HL-60 (cell line): ENCODE results near the gene AGO4.

ENCODE experiments used
- GABPA ChIP-seq: IDR thresholded peaks from 2 replicates; pipeline ENCODE4 v1.6.1; 2012; ENCODE audit warnings: low read depth
- SPI1 ChIP-seq: IDR thresholded peaks from 2 replicates; pipeline ENCODE4 v1.6.1; 2012; ENCODE audit warnings: low read depth, mild to moderate bottlenecking, borderline replicate concordance
- TF ChIP-seq, protein P1 (sequence below): IDR thresholded peaks from one replicate; pipeline ENCODE4 v1.5.1; 2011; ENCODE audit warnings: low read length, control low read depth, inconsistent platforms; ENCODE audit not compliant: insufficient read depth
- TF ChIP-seq, protein P2 (sequence below): IDR thresholded peaks from 2 replicates; pipeline ENCODE4 v1.6.1; 2012; ENCODE audit warnings: low read depth; ENCODE audit not compliant: insufficient replicate concordance

DNA sequence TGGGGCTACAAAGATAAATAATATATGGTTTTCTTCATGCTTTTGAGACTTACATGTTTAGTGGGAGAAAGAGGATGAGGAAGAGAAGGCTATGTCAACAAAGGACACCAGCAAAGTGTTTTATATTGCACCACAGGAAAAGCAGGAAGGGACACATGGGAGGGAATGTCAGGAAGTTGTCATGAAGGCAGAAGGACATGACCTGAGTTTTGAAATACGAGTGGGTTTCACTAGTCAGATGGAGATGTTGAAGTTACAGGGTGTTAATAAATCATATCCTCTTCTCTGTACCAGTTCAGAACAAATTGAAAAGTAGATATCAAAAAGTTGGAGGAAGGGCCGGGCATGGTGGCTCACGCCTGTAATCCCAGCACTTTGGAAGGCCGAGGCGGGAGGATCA lies 57.0 kb downstream of the AGO4 start:
- TF ChIP-seq, protein P1, sequence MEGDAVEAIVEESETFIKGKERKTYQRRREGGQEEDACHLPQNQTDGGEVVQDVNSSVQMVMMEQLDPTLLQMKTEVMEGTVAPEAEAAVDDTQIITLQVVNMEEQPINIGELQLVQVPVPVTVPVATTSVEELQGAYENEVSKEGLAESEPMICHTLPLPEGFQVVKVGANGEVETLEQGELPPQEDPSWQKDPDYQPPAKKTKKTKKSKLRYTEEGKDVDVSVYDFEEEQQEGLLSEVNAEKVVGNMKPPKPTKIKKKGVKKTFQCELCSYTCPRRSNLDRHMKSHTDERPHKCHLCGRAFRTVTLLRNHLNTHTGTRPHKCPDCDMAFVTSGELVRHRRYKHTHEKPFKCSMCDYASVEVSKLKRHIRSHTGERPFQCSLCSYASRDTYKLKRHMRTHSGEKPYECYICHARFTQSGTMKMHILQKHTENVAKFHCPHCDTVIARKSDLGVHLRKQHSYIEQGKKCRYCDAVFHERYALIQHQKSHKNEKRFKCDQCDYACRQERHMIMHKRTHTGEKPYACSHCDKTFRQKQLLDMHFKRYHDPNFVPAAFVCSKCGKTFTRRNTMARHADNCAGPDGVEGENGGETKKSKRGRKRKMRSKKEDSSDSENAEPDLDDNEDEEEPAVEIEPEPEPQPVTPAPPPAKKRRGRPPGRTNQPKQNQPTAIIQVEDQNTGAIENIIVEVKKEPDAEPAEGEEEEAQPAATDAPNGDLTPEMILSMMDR: no peak
- TF ChIP-seq SPI1: peak; percentile 17; the same call in 1 of the 2 replicates
- TF ChIP-seq, protein P2, sequence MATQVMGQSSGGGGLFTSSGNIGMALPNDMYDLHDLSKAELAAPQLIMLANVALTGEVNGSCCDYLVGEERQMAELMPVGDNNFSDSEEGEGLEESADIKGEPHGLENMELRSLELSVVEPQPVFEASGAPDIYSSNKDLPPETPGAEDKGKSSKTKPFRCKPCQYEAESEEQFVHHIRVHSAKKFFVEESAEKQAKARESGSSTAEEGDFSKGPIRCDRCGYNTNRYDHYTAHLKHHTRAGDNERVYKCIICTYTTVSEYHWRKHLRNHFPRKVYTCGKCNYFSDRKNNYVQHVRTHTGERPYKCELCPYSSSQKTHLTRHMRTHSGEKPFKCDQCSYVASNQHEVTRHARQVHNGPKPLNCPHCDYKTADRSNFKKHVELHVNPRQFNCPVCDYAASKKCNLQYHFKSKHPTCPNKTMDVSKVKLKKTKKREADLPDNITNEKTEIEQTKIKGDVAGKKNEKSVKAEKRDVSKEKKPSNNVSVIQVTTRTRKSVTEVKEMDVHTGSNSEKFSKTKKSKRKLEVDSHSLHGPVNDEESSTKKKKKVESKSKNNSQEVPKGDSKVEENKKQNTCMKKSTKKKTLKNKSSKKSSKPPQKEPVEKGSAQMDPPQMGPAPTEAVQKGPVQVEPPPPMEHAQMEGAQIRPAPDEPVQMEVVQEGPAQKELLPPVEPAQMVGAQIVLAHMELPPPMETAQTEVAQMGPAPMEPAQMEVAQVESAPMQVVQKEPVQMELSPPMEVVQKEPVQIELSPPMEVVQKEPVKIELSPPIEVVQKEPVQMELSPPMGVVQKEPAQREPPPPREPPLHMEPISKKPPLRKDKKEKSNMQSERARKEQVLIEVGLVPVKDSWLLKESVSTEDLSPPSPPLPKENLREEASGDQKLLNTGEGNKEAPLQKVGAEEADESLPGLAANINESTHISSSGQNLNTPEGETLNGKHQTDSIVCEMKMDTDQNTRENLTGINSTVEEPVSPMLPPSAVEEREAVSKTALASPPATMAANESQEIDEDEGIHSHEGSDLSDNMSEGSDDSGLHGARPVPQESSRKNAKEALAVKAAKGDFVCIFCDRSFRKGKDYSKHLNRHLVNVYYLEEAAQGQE: no peak
- no peak for TF ChIP-seq GABPA
